Upper lobe of left lung (tissue), 4 donors: ENCODE data around the gene COX10.

Experiments
- CTCF ChIP-seq, 6 experiments: fragments of 450-650 bp in 4 of 6; fragments of 200-600 bp in 2 of 6; sonication (generic) in 2 of 6; IDR thresholded peaks; one replicate each; pipeline ENCODE4 v1.5.1; 2016 to 2019; ENCODE audit warnings: antibody characterized with exemption in 6 of 6
- EP300 ChIP-seq, 4 donors: sonication (generic); formaldehyde crosslinking; IDR thresholded peaks; one replicate each; pipeline ENCODE4 v1.5.1; 2017; ENCODE audit warnings: antibody characterized with exemption in 4 of 4, control low read depth in 2 of 4
- POLR2A ChIP-seq, 4 donors: fragments of 450-650 bp; IDR thresholded peaks; one replicate each; pipeline ENCODE4 v1.5.1; 2016 to 2017; ENCODE audit warnings: antibody characterized with exemption in 4 of 4, mild to moderate bottlenecking in 2 of 4
- POLR2AphosphoS5 ChIP-seq, 2 donors: sonication (generic); formaldehyde crosslinking; IDR thresholded peaks; one replicate each; pipeline ENCODE4 v1.5.1; 2017; ENCODE audit warnings: antibody characterized with exemption in 2 of 2

- no peak for TF ChIP-seq CTCF (IDR thresholded peaks at IDR 0.05)
- no peak for TF ChIP-seq POLR2A (IDR thresholded peaks at IDR 0.05)
- no peak for TF ChIP-seq POLR2AphosphoS5 (IDR thresholded peaks at IDR 0.05)
- no peak for TF ChIP-seq EP300 (IDR thresholded peaks at IDR 0.05)
Observed at GRCh38 chr17:14060706-14061105, 8.6 kb upstream of the COX10 start.
